Measurements from ENCODE around the gene ATP6V0B.

Gene ATP6V0B

GRCh38 chr1:43987159-43987902, 12.6 kb downstream of the ATP6V0B start:
- no peak for DNase-seq

- DNase-seq = no peak
These were observed 15.8 kb downstream of the ATP6V0B start for GRCh38 chr1:43990271-43991199.

DNA sequence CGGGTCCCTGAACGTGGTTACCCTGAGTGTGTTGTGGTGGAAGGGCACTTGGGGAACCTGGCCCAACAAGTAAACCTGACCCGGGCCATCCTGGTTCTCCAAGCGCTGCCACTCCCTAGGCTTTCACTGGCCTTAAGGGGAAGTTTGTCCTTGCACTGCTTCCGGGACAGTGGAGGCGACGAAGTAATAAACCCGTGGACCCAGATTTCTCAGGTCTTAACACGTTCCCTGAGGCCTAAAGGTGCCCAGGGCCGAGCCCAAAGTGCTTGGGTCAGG, 16.4 kb downstream of the ATP6V0B start:
- DNase-seq = no peak

DNA sequence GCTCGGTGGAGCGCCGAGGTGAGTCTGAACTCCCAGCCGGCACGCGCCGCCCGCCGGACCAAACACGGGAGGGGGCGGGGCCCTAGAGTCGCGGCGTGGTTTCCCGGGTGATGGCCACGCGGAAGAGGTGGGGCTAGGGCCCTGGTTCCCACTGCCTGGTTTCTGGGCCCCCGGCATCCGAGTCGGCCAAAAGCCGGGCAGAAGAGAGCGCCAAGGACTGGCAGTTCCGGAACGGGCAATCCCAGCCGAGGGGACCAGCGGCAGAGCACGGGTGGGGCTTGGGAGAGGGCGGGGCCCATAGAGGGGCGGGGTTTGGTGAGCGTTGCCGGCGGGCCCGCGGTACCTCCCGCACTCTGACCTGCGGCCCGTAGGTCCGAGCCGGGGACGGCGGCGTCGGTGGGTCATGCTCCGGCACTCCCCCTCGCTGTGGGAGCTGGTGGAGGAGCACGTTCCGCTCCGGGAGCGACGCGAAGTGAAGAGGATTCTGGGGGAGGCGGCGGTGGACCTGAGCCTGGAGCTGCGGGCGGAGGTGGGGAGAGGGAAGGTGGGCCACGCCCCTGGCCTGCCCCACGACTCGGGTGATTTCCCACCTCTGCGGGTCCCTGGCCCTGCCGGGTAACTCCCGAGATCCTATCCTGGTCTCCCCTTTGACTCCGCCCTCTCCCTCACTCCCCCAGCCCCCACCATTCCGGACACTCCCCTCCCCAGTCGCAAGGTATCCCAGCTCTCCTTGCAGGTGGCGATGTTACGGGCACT, 16.9 kb downstream of the ATP6V0B start, which contains the start of gene CCDC24:
Gene CCDC24, plus strand, starts transcription at position 124 of the 756 bp plus-strand sequence. Its CDS starts 280 bp downstream, at position 404.
- DNase-seq = no peak

DNA sequence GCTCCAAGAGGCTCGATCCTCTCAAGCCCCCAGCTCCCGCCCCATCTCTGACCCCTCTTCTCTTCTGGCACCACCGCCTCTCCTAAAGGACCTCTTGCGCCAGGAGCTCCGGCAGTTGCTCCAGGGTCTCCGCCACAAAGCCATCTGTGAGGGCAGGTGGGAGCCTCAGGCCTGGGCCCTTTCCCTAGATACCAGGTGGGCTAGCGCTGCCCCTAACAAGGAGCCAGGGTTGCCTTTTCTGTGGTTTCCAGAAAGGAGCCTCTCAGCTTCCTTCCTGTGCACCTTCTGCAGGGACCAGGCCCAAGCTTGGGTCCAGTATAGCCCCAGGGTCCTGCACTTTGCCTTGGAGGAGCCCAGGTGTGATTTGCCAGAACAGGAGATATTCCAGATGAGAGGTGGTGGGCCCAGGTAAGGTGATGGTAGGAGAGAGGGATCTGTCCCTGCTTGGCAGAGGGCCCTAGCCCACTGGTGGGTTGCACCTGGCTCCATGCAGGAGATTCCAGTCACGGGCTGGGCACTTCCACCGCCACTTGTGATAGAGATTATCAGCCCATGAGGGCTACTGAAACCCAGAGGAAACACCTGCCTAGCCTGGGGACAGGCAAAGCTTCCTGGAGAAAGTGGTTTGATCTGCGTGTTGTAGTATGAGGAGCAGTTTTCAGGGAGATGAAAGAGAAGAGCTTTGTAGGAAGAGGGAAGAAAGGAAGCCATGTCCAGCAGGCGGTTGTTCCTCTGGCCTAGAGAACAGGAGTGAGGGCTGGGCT, 17.7 kb downstream of the ATP6V0B start:
- DNase-seq = no peak

GRCh38 chr1:43993206-43993914, 18.6 kb downstream of the ATP6V0B start:
- DNase-seq = no peak

GRCh38 chr1:43994071-43994470, 19.3 kb downstream of the ATP6V0B start:
- DNase-seq = no peak

DNA sequence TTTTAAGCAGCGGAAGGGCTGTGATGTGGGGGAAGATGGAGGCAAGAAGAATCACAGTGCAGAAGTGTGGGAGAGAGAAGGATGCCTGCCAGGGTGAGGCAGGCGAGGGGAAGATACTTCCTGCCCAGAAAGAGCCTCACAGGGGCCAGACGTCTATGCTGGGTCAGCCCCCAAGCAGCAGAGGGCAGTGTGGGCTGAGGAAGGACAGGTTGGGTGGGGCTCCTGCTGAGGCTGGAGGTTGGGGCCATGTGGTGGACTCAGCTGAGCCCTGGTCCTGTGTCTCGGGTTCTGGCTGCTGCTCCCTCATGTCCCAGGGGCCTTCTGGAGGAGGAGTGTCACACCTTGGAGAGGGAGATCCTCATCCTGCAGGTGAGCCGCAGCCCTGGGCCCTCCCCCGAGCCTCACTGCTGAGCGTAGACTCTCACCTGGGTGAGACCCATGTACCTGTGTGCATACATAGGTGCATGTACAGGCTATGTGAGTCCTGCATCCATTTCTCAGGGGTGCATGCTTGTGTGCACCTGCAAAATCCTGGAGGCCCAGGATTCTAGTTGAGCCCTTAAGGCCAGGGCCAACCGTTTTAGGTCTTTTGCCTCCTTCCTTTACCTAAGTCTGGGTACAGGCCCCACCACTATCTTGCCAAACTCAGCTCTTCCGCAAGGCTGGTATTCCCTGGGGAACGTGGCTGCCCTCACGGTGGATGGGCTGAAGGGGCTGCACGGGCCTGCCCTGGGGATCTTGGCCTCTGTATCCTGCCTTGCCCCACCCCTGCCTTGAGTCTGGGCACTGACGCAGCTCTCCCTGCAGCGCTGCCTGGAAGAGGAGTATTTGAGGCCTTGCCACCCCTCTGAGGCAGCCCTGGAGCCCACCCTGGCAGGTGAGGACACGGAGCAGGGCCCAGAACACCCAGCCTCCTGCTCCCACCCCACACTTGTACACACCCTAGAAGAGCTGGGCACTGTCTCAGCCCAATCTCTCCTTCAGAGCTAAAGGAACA, 20.3 kb downstream of the ATP6V0B start:
- no peak for DNase-seq

GRCh38 chr1:43995984-43996732, 21.4 kb downstream of the ATP6V0B start:
- DNase-seq = no peak

DNA sequence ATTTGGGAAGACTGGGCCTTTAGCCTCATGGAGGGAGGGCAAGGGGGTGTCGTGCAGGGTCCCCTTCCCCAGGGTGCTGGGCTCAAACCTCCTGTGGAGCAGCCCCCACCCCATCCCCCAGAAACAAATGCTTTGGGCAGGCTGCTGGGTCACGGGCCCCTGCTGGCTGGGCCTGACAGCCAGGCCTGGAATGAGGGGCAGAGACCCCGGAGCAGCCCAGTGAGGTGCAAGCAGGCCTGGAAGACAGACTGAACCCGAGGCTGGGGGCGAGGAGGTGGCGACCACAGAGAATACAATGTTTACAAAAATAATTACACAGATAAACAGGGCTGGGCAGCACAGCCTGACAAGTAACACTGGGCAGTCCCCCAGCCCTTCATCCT, 22.0 kb downstream of the ATP6V0B start:
- DNase-seq = no peak

GRCh38 chr1:43997295-43997999, 22.7 kb downstream of the ATP6V0B start:
- no peak for DNase-seq

DNA sequence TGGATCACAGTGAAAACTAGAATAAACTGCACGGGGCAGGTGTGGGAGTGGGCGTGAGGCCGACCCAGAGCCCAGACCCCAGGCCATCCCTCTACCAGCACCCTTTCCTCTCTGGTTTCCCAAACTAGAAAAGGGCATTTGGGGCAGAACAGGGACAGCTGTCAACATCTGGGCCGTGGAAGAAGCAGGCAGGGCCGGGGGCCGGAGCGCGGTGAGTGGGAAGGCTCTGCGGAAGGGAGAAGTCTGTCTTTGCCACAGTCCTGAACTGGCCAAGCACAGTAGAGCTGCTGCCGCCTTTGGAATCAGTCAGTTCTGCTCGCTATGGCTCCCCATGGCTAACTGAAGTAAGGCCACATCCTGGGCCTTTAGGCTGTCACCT, 23.2 kb downstream of the ATP6V0B start:
- no peak for DNase-seq

DNA sequence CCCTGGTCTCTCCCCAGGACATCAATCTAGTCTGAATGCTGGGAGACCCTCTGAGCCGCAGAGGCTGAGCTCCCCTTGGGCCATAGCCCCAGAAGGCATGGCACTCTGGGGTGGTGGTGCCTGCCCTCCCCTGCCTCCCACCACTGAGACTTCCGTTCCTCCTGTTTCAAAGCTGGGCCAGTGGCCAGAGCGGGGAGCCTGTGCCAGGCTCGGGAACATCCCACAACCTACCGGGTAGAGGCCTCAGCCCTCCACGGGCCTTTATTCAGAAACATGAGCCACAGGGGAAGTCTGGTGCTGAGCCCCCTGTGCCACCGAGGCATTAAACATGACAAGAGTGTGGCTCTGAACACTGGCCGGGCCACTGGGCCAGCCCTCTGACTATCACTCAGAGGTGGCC, 24.7 kb downstream of the ATP6V0B start:
- no peak for DNase-seq

DNA sequence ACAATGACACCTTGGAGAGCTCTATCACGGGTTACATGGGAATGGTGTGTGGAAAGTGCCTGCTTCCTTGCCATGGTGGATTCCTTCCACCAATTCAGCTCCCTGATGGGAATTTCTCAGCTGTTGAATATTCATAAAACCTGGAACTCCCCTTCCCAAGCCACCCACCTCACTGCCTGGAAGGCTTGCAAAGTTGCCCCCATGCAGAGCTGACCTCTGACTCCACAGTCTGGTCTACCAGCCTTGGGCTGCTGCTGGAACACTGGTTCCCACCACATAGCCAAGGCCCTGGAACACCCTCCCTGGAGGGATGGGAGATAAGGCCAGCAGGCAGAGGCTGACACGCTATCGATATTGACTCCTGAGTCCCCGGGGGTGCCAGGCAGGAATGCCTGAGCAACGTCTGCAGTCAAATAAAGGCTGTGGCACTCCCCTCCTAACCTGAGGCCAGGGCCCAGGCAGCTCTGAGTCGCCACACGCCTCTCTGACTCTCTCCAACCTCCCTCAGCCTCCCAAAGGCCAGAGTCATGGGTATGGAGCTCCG, 25.4 kb downstream of the ATP6V0B start:
- DNase-seq = no peak

DNA sequence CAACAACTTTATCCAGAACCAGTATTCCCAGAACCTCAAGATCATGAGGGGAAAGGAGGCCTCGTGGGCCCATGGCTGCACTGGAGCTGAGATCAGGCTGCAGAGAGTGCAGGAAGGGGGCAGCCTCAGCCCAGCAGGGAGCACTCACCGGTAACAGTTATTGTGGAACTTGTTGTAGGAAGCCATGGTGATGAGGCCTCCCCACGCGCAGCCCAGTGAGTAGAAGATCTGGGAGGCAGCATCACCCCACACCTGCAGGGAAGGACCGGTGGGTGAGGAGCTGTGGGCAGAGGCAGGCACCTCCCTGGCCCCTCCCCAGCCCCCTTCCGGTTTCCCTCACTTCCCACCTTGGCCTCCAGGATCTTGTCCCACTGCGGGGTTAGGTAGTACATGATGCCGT, 27.4 kb downstream of the ATP6V0B start:
- DNase-seq = no peak

DNA sequence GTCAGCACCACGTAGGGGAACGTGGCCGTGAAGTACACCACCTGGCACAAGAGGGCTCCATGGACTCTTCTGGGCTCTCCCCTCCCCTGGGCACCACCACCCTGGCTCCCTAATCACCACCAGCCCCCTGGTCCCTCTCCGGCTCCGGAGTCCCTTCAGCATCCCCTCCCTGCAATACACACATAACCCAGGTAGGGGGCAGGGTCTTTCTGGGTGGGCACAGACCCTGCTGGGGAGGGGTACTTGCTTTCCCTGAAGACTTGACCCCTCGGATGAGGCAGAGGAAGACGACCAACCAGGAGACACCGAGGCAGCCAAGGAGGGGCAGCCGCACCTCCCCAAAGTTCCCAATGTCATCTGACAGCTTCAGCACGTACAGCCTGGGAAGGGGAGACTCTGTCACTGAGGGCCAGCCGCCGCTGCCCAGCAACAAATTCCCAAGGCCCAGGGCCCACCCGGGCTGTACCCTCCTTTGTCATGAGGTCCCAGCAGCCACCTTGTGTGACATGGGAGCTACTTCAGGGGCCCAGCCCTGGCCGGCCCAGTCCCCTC, 27.9 kb downstream of the ATP6V0B start:
- no peak for DNase-seq

DNA sequence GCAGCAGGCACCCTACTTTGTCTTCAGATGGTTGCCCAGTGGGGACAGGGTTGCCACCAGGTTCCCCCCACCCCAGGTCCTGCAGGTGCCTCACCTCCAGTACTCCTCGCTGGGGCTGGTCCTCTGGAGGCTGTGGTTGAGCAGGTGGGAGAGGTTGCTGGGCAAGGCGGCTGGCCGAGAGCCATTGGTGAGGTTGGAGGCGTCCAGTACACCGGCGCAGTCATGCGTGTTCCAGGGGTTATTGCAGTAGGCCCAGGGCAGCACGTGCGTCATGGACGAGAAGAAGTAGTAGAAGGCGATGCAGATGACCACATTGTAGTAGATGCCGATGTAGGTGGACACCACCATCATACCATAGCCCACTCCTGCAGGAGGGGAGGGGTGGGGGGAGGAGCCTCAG, 33.5 kb downstream of the ATP6V0B start:
- DNase-seq = no peak

GRCh38 chr1:44010935-44011471, 36.2 kb downstream of the ATP6V0B start:
- no peak for DNase-seq
